SK-N-MC (cell line): ENCODE measurements around the gene NAPEPLD.
"Not testable (repeated sequence)": the region's sequence is repeated elsewhere in the genome, so short reads cannot be mapped to it uniquely, and the experiment has no call there.

ENCODE experiments used
- DNase-seq: peaks from one replicate; pipeline ENCODE4 v3.0.0-alpha.2; 2011; ENCODE audit warnings: low read depth, low spot score
- H3K27ac ChIP-seq: fragments of 200-600 bp; sonication (generic); 2 replicates; pipeline ENCODE4 v1.5.1; 2016; ENCODE audit warnings: mixed run types
- H3K36me3 ChIP-seq: fragments of 200-600 bp; sonication (generic); 2 replicates; pipeline ENCODE4 v1.6.1; 2017; ENCODE audit warnings: antibody characterized with exemption, low read length, mixed read lengths; ENCODE audit not compliant: insufficient read depth
- H3K4me3 ChIP-seq: fragments of 200-600 bp; sonication (generic); 2 replicates; pipeline ENCODE4 v1.5.1; 2016
- H3K9ac ChIP-seq: fragments of 200-600 bp; sonication (generic); 2 replicates; pipeline ENCODE4 v1.8.0; 2017; ENCODE audit warnings: mixed run types, mixed read lengths; ENCODE audit not compliant: insufficient read length
- H3K9me3 ChIP-seq: fragments of 200-600 bp; sonication (generic); 2 replicates; pipeline ENCODE4 v1.6.1; 2017; ENCODE audit warnings: low read depth, mild to moderate bottlenecking, antibody characterized with exemption, low read length, moderate library complexity, mixed read lengths
- EZH2 ChIP-seq: fragments of 200-600 bp; sonication (generic); IDR thresholded peaks from one replicate; pipeline ENCODE4 v1.6.1; 2017; ENCODE audit warnings: antibody characterized with exemption
- FOXP2 ChIP-seq: optimal IDR thresholded peaks from 2 replicates; pipeline ENCODE3; 2011; ENCODE audit warnings: mild to moderate bottlenecking, moderate library complexity; ENCODE audit not compliant: insufficient read depth; ENCODE audit errors: extremely low read length, control extremely low read depth
- POLR2AphosphoS5 ChIP-seq: IDR thresholded peaks from 2 replicates; pipeline ENCODE4 v1.6.1; 2012; ENCODE audit warnings: mild to moderate bottlenecking, low read depth, low read length, borderline replicate concordance

NAPEPLD gene

DNA sequence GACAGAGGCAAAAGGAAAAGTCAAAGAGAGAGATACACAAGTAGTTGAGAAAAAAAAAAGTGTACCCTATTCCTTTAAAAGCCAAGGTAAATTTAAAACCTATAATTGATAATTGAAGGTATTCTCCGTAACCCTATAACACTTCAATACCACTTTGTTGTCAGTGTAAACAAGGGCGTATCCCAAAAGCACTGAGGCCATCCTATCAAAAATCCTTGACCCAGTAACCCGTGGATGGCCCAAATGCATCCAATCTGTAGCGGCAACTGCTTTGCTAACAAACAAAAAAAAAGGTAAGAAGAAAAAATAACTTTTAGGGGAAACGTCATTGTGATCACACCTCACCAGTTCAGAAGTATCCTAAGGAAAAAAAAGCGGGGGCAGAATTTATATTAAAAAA is 5.1 kb upstream of the NAPEPLD start:
- H3K9ac ChIP-seq, result no peak overlapping the region
- H3K9me3 ChIP-seq, result no peaks in the 10 kb centered on the region
- H3K36me3 ChIP-seq, result no peaks in the 10 kb centered on the region
- no peak overlapping the region for H3K4me3 ChIP-seq
- H3K27ac ChIP-seq, result no peak overlapping the region
- no peak for DNase-seq
- no peak for TF ChIP-seq EZH2
- no peak for TF ChIP-seq FOXP2
- no peak for TF ChIP-seq POLR2AphosphoS5

DNA sequence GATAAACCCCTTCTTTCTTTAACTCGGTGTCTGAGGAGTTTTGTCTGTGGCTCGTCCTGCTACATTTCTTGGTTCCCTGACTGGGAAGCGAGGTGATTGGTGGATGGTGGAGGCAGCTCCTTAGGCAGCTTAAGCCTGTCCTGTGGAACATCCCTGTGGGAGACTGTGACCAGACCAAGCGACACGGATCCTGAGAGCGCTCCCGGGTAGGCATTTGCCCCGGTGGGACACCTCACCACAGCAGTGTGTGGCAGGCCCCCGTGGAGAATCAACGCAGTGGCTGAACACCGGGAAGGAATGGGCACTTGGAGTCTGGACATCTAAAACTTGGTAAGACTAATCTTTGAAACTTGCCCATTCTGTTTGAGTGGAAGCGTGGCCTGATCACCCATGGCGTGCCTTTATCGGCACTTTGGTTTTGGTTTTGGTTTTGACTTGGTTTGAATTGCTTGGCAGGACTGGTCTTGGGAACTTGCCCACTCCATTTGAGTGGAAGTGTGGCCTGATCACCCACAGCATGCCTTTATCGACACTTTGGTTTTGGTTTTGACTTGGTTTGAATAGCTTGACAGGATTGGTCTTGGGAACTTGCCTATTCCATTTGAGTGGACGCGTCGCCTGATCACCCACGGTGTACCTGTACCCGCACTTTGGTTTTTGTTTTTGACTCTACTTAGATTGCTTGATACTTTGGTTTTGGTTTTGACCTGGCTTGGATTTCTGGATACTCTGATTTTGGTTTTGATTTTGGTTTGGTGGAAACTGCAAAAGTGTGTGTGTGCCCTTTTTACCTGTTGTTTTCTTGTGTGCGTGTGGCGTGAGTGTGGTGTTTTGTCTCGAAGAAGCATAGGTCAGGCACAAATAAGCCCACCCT is 4.1 kb upstream of the NAPEPLD start:
- H3K9me3 ChIP-seq, H3K27ac ChIP-seq, H3K36me3 ChIP-seq, H3K4me3 ChIP-seq, H3K9ac ChIP-seq, DNase-seq: not testable (repeated sequence)

DNA sequence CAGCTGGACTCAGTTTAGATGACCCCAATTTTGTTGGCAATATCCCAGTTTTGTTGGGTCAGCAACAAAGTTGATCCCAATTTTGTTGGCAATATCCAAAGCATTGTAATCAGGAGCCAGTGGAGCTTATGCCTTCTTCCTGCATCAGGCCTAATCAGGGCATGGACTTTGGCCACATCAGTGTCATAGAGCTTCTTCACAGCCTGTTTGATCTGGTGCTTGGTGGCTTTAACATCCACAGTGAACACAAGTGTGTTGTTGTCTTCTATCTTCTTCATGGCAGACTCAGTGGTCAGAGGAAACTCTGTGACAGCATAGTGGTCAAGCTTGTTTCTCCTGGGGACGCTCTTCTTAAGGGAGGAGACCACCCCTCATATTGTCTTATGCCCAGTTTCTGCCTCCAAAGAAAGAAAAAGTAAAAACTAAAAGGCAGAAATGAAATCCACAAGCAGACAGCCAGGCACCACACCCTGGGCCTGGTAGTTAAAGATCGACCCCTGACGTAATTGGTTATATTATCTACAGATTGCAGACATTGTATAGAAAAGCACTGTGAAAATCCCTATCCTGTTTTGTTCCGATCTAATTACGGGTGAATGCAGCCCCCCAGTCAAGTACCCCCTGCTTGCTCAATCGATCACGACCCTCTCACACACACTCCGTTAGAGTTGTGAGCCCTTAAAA is 3.2 kb upstream of the NAPEPLD start:
- not testable (repeated sequence) for DNase-seq, H3K36me3 ChIP-seq, H3K27ac ChIP-seq, H3K4me3 ChIP-seq, H3K9ac ChIP-seq, H3K9me3 ChIP-seq

DNA sequence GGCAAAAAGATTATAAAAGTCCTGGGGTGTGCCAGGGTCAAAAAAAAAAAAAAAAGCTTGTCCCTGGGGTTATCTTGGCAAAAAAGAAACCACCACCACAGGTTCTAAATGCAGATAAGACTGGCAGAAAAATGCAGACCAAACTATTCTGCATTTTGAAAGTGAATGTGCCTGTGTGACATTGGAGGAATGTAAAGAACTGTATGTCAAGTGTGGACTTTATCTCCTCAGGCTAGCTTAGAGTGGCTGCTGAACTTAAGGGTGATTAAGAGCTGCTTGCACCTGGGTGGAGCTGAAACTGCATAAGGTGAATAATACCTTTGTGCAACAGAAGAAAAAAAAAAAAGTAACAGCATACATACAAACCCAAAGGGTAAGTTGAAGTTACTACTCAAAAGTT is 1.3 kb upstream of the NAPEPLD start:
- TF ChIP-seq FOXP2 (no peak), EZH2 (no peak), POLR2AphosphoS5 (no peak)
- peak overlapping the region; percentile 97 for H3K4me3 ChIP-seq
- H3K36me3 ChIP-seq, result no peaks in the 10 kb centered on the region
- no peak overlapping the region for H3K9ac ChIP-seq
- no peaks in the 10 kb centered on the region for H3K9me3 ChIP-seq
- DNase-seq, result no peak
- H3K27ac ChIP-seq, result peak overlapping the region; percentile 94

DNA sequence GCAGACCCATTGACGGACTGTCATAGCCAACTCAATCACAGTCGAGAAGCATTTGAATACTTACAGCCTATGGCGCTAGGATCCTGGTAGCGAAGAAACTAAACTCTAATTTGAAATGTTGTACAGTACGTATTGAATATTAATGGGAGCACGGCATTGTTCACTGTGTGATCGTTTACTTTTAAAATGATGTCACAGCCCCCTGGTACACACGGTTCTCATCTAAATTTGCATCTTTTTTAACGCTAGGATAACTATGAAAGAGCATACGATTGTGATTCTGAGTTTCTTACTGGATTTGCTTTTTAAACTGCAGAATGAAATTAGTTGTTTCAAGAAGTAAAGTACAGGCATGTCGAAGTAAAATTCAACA is 895 bp upstream of the NAPEPLD start:
- Histone ChIP-seq H3K4me3 (peak overlapping the region; percentile 97), H3K36me3 (no peaks in the 10 kb centered on the region), H3K9ac (peak overlapping the region; percentile 96), H3K27ac (peak overlapping the region; percentile 94), H3K9me3 (no peaks in the 10 kb centered on the region)
- TF ChIP-seq FOXP2, result no peak
- DNase-seq, result no peak

DNA sequence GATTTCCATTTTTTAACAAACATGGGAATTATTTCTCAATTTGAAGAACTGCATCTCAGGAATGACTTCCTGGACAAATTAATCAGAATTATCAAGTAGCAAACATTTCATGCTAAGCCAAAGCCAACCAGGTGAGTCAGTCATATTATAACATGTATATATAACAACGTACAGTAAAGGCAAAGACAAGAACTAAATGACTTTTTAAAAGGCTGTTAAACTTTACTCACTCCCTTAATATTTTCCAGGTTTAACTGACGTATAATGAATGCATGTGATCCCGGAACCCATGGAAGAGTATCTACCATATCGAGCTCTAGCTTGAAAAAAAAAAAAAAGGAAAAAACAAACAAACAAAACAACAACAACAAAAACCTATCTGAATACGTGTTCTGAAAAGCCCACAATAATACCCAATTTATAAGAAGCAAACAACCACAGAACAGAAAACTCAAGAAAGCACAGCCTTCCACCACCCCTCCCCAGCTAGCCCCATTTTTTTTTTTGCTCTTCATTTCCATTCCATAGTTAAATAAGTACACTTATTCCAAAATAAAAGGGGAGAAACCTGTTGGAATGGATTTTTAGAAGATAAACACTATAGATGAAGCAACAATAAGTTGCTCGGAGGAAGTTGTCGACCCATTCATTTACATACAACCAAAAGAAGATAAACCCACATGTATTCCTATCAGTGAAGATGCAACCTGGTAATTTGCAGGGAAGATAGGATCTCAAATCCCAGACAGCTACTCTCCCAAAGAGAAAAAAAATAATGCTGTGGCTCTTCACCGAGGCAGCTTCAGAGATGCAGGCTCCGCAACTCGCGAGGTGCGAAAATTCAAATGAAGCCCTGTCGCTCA is 537 bp downstream of the NAPEPLD start:
- peak overlapping the region; percentile 97 for H3K4me3 ChIP-seq
- TF ChIP-seq FOXP2 (no peak), EZH2 (no peak), POLR2AphosphoS5 (no peak)
- no peak for DNase-seq
- H3K36me3 ChIP-seq, result no peaks in the 10 kb centered on the region
- H3K27ac ChIP-seq, result peak overlapping the region; percentile 94; the same call in 1 of the 2 replicates
- peak overlapping the region; percentile 96 for H3K9ac ChIP-seq
- no peaks in the 10 kb centered on the region for H3K9me3 ChIP-seq

DNA sequence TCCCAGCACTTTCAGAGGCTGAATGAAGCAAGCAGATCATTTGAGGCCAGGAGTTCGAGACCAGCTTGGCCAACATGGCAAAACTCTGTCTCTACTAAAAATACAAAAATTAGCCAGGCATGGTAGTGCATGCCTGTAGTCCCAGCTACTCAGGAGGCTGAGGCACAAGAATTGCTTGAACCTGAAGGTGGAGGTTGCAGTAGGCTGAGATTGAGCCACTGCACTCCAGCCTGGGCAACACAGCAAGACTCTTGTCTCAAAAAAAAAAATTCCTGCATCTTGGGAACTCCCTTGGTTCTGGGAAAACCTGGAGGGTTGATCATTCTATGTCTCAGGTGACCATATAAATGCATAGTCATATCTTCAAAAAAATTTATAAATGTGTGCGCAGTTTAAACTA is 4.1 kb downstream of the NAPEPLD start:
- H3K9ac ChIP-seq, H3K9me3 ChIP-seq, H3K4me3 ChIP-seq, H3K27ac ChIP-seq, H3K36me3 ChIP-seq, DNase-seq: not testable (repeated sequence)

DNA sequence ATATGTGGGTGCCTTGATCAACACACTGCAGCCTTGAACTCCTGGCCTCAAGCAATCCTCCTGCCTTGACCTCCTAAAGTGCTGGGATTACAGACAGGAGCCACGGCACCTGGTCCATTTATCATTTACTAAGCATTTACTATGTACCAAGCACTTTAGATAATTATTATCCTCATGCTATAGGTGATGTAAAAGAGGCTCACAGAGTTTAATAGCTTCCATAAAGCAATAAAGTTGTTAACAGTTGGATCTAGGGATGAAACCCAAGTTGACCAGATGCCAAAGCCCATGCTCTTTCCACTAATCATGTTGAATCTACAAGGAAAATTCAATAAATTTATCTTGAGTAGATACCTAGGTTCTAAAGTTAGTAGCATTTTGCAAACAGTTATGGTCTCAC is 5.0 kb downstream of the NAPEPLD start:
- Histone ChIP-seq H3K9ac (no peak overlapping the region), H3K36me3 (no peaks in the 10 kb centered on the region), H3K27ac (no peak overlapping the region), H3K4me3 (no peak overlapping the region), H3K9me3 (no peaks in the 10 kb centered on the region)
- DNase-seq, result no peak
- TF ChIP-seq FOXP2 (no peak), EZH2 (no peak), POLR2AphosphoS5 (no peak)
